ENCODE results near the gene ERMAP. TPM values are rescaled to one million over a fixed set of nuclear protein-coding genes. Genes with fewer than 3 reads are reported as not detected.

ERMAP gene
- total and polyA plus RNA-seq, 2 of the 8 experiments (the other 6 are each of a cell fraction or from before 2014, with no cell fraction given) = 2.5 to 3.9 TPM

DNA sequence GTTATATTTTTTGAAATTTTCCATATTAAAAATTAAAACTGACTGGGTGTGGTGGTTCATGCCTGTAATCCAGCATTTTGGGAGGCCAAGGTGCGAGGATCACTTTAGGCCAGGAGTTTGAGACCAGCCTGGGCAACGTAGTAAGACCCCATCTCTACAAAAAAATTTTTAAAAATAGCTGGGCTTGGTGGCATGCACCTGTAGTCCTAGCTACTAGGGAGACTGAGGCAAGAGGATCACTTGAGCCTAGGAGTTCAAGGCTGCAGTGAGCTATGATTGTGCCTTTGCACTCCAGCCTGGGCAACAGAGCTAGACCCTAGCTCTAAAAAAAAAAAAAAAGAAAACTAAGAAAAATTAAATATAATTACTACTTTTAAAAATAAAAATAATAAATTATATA is 4.8 kb downstream of the ERMAP start:
- Histone ChIP-seq H3K56ac (replicated peaks; ENCODE audit: insufficient read length, low read depth, low read length) (no peak overlapping the region), H4K5ac (ENCODE audit: insufficient read length, low read depth, low read length) (no peak overlapping the region), H3K79me2 (ENCODE audit: control insufficient read depth in 1 of 2, insufficient read depth in 2 of 2, low read length in 2 of 2) (no peaks in the 10 kb centered on the region), H4K8ac (ENCODE audit: extremely low read depth, insufficient read depth, low read length) (no peak overlapping the region), H3K18ac (ENCODE audit: extremely low read depth, low read length) (no peak overlapping the region), H2BK12ac (ENCODE audit: low read depth, low read length) (no peak overlapping the region), H3K4ac (replicated peaks; ENCODE audit: insufficient read length, low read depth, low read length) (no peak overlapping the region), H3K23me2 (ENCODE audit: low read depth, low read length) (peaks cover 3% of the 10 kb centered on the region; the same call in 1 of the 2 replicates), H3K4me1 (replicated peaks in 1 of 4; ENCODE audit: control insufficient read depth in 3 of 4, insufficient read depth in 4 of 4, low read length in 3 of 4) (peaks cover 0 to 5% (median 1%) of the 10 kb centered on the region in 4 experiments; a peak in 4 of 7 replicates), H3K14ac (ENCODE audit: insufficient read length) (no peak overlapping the region), H3K9ac (replicated peaks in 1 of 4; ENCODE audit: extremely low read depth in 1 of 4, low read depth in 3 of 4, low read length in 3 of 4) (no peak overlapping the region), H2AFZ (ENCODE audit: low read length) (no peak overlapping the region), H3K27ac (ENCODE audit: low read depth, low read length) (no peak overlapping the region), H3K4me2 (ENCODE audit: insufficient read depth in 1 of 2, low read depth in 2 of 2, low read length in 2 of 2) (no peak overlapping the region), H3K79me1 (ENCODE audit: low read depth, low read length) (no peaks in the 10 kb centered on the region), H3K27me3 (replicated peaks in 1 of 4; ENCODE audit: control insufficient read depth in 3 of 4, extremely low read depth in 1 of 4, insufficient read depth in 3 of 4, low read length in 3 of 4) (no peaks in the 10 kb centered on the region), H3K23ac (ENCODE audit: insufficient read length) (no peak overlapping the region), H4K20me1 (replicated peaks in 1 of 2; ENCODE audit: control insufficient read depth in 1 of 2, insufficient read depth in 2 of 2, low read length in 2 of 2) (peaks cover 0 to 2% of the 10 kb centered on the region in 2 experiments), H4K91ac (replicated peaks; ENCODE audit: insufficient read length, low read length) (no peak overlapping the region), H2BK120ac (replicated peaks; ENCODE audit: low read depth, low read length) (no peak overlapping the region), H3K36me3 (ENCODE audit: control insufficient read depth in 2 of 4, insufficient read depth in 4 of 4, low read length in 3 of 4) (no peaks in the 10 kb centered on the region), H3K9me3 (ENCODE audit: insufficient read depth in 2 of 2, low read depth in 1 of 2, low read length in 1 of 2) (no peaks in the 10 kb centered on the region), H2BK15ac (ENCODE audit: low read length) (no peak overlapping the region), H2AK5ac (ENCODE audit: low read depth, low read length) (no peak overlapping the region), H3K4me3 (ENCODE audit: extremely low read depth in 1 of 4, insufficient read depth in 2 of 4, low read depth in 3 of 4, low read length in 4 of 4) (no peak overlapping the region), H2BK20ac (ENCODE audit: low read length) (no peak overlapping the region), H2BK5ac (ENCODE audit: low read depth, low read length) (no peak overlapping the region)
- CTCF ChIA-PET (ENCODE audit: partially characterized antibody) = interaction anchor here (1.2 to 2.9 kb wide), 3 partner anchors 13 to 251 kb away, joined by 3 to 7 read pairs (median 3); no protein-coding TSS in a partner anchor
- no peak for DNase-seq (ENCODE audit: low read depth in 1 of 2, low spot score in 2 of 2)
- no peak for FAIRE-seq
- POLR2A ChIA-PET (ENCODE audit: partially characterized antibody) = interaction anchor here (1.1 to 5.5 kb wide), 4 partner anchors 13 to 55 kb away, joined by 3 to 21 read pairs (median 4); partner anchors contain the start of genes C1orf50, P3H1 and ZNF691
- 87% methylated on average over 2 of the region's 2 CpGs; no CpG with 5 or more reads in 1 of the 2 experiments for WGBS, 2 experiments (ENCODE audit: extremely low coverage in 1 of 2, insufficient coverage in 1 of 2, insufficient read length in 1 of 2, insufficient replicate concordance in 2 of 2, low coverage in 1 of 2, low lambda C conversion rate in 2 of 2, missing lambda C conversion rate in 1 of 2)
- TF ChIP-seq KDM4A (IDR thresholded peaks at IDR 0.05; ENCODE audit: low read depth, low read length, severe bottlenecking) = no peak
- TF ChIP-seq POLR2A (IDR thresholded peaks at IDR 0.05; ENCODE audit: control extremely low read depth in 1 of 2, low read depth in 2 of 2, low read length in 2 of 2) = no peak
- no peak for TF ChIP-seq GABPA (IDR thresholded peaks at IDR 0.05; ENCODE audit: borderline replicate concordance, insufficient read depth, low read length)
- TF ChIP-seq, protein P1, sequence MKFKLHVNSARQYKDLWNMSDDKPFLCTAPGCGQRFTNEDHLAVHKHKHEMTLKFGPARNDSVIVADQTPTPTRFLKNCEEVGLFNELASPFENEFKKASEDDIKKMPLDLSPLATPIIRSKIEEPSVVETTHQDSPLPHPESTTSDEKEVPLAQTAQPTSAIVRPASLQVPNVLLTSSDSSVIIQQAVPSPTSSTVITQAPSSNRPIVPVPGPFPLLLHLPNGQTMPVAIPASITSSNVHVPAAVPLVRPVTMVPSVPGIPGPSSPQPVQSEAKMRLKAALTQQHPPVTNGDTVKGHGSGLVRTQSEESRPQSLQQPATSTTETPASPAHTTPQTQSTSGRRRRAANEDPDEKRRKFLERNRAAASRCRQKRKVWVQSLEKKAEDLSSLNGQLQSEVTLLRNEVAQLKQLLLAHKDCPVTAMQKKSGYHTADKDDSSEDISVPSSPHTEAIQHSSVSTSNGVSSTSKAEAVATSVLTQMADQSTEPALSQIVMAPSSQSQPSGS (IDR thresholded peaks at IDR 0.05; ENCODE audit: low read length) = no peak
- TF ChIP-seq, protein P2, sequence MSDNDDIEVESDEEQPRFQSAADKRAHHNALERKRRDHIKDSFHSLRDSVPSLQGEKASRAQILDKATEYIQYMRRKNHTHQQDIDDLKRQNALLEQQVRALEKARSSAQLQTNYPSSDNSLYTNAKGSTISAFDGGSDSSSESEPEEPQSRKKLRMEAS (IDR thresholded peaks at IDR 0.05) = no peak
- TF ChIP-seq CBX8 (IDR thresholded peaks at IDR 0.05; ENCODE audit: borderline replicate concordance, low read depth, low read length) = no peak
- no peak for TF ChIP-seq KDM1A (IDR thresholded peaks at IDR 0.05; ENCODE audit: borderline replicate concordance, low read length)
- no peak for TF ChIP-seq JUND (IDR thresholded peaks at IDR 0.05; ENCODE audit: low read length)
- no peak for TF ChIP-seq TAF1 (IDR thresholded peaks at IDR 0.05; ENCODE audit: low read depth, low read length)
- no peak for TF ChIP-seq FOSL1 (IDR thresholded peaks at IDR 0.05; ENCODE audit: insufficient read depth, low read depth, low read length)
- no peak for TF ChIP-seq HDAC6 (IDR thresholded peaks at IDR 0.05; ENCODE audit: low read depth, low read length)
- TF ChIP-seq HDAC2 (IDR thresholded peaks at IDR 0.05; ENCODE audit: borderline replicate concordance in 1 of 2, low read depth in 2 of 2, low read length in 2 of 2) = no peak

Measured in H1 (cell line).